Testis (tissue), 2 donors: ENCODE data around the gene TIMM17B.

Experiments
- POLR2A ChIP-seq: fragments of 450-650 bp; IDR thresholded peaks from one replicate; pipeline ENCODE4 v1.6.1; 2017; ENCODE audit warnings: antibody characterized with exemption, mild to moderate bottlenecking, moderate library complexity
- TF ChIP-seq, protein P1 (sequence below), 3 experiments: fragments of 450-650 bp in 2 of 3; fragments of 200-600 bp in 1 of 3; sonication (generic) in 1 of 3; IDR thresholded peaks; one replicate each; pipeline ENCODE4 v1.5.1; 2016 to 2019; ENCODE audit warnings: antibody characterized with exemption in 3 of 3, mild to moderate bottlenecking in 2 of 3, moderate library complexity in 1 of 3

DNA sequence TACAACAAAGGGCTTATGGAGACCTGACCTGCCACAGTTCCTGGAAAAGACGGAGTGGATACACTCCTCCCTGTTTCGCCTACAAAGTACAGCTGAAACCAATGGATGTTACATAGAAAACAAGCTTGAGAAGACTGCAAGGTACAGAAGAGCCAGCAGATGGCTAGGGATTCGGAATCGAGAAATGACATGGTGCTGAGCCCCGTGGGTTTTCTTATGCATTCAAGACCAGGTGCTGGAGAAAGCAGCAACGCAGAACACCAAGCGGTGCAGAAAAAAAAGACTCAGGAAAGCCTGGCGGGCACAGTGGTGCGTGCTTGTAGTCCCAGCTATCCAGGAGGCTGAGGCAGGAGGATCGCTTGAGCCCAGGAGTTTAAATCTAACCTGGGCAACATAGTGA is 13.8 kb downstream of the TIMM17B start:
- TF ChIP-seq, protein P1, sequence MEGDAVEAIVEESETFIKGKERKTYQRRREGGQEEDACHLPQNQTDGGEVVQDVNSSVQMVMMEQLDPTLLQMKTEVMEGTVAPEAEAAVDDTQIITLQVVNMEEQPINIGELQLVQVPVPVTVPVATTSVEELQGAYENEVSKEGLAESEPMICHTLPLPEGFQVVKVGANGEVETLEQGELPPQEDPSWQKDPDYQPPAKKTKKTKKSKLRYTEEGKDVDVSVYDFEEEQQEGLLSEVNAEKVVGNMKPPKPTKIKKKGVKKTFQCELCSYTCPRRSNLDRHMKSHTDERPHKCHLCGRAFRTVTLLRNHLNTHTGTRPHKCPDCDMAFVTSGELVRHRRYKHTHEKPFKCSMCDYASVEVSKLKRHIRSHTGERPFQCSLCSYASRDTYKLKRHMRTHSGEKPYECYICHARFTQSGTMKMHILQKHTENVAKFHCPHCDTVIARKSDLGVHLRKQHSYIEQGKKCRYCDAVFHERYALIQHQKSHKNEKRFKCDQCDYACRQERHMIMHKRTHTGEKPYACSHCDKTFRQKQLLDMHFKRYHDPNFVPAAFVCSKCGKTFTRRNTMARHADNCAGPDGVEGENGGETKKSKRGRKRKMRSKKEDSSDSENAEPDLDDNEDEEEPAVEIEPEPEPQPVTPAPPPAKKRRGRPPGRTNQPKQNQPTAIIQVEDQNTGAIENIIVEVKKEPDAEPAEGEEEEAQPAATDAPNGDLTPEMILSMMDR (IDR thresholded peaks at IDR 0.05) = no peak
- no peak for TF ChIP-seq POLR2A
